Activated gamma-delta T cell treated with anti-CD3 and anti-CD28 coated beads, Interleukin-2, amount 50 U/mL, for 16 hours (primary cell): ENCODE measurements around the gene DEPP1.

Experiments used
- DNase-seq: peaks from one replicate; pipeline ENCODE4 v3.0.0-alpha.2; 2020; ENCODE audit warnings: low read depth

The DEPP1 gene

DNA sequence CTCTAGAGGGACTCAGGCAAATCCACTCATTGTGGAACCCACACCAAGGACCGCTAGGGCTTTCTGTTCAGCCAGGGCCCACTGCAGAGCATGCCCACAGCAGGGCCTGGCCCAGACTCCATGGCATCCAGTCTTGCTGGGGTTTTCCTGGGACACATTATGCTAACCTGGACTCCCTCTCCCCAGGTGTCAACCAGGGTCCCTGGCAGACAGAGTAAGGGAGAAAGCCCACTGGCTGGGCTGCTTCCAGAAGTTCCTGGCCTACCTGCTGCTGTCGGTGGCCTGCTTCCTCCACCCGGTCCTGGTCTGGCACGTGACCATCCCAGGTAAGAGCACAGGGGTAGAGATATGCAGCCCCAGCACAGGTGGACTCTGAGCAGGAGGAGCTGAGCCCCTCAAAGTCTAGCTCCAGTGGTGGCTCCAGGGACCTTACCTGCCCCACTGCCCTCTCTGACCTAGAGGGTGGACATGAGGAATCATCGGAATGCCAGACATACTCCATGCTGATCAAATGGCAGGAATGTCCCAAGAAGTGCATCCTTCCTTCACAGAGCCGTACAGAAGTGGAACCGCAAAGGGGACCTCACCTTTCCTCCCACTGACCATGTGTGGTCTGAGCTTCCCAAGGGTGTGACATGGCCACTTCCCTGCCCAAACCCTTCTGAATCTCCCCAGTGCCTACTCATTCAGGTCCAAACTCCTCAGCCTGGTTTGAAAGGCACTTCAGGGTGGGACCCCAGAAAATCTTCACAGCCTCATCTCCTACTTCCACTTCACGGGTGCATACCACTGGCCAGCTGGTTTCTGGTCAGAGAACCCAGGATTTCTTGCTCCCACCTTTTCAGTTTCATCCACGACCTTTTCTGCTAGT lies 44.9 kb downstream of the DEPP1 start:
- DNase-seq: no peak

DNA sequence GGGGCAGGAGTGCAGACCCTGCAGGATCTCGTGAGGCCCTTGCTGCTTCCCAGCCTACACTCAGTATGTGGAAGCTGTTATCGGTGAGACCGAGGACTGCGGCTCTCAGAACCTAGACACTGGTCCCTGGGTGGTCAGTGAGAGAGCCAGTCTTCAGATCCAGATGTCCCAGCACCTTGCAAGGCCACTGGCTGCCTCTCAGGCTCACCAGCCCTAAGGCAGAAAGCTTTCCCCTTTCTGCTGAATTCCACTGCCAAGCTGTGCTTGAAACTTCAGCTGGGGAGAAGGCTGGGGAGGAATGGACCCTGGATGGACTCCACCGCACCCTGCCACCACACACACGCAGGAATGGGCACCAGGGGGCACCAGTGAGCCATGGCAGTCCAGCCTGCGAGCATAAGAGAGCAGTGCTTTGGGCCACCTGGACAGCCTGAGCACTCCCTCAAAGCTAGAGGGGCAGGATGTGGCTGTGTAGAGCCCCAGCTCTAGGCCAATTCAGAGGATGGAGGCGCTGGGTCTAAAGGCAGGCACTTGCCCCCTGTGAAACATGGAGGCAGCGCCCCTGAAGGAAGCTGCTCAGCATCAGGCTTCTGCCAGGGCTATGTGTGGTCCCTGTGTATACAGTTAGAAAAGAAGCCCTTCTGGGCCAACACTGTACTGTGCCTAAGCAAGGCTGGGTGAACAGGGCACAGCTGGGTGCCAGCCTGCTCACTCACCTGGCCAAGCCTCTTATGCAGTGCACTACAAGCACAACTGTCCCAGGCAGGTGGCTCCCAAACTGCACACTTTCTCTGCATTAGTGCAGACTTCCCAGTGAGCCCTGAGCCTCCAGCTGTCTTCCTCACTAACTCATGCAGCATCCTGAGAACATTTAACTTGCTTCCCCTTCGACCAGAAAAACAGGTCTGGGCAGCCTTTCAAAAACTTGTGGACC lies 45.8 kb downstream of the DEPP1 start:
- peak; percentile 75 for DNase-seq

DNA sequence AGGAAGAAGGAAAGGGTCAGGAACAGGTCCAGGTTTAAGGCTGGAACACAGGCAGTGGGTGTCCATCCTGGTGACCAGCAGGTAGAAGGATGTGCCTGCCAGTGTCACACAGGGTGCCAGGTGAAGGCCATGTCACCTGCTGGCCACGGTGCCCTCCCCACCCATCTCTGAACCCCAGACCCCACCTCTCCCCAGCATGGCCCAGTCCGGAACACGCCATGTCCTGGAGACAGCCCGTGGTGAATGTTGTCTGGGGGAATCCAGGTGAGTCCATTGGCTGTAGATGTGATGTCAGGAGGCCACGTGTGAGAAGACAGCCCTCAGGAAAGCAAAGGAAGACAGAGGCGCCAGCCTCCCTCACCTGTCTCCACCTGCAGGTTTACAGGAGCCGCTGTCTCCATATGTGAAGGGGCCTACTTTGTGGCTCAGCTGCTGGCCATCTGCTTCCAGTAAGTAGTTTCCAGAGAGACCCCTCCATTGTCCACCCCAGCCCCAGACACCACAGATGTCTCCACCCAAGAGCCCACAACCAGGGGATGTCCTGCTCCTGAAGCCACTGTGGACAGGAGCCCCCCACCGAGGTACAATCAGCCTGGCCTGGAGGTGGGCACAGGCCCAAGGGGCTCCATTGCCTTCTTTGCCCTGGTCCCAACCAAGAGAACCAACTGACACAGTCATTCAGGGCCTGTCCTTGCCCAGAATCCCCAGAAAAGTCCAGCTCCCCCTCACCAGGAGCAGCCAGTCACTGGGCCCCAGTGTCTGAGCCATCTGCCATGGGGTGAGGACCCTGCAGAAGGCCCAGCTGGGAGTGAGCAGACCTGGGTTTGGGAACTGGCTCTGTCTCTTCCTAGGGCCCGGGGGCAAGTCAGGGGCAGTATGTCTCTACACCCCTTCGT lies 46.7 kb downstream of the DEPP1 start:
- DNase-seq: no peak

DNA sequence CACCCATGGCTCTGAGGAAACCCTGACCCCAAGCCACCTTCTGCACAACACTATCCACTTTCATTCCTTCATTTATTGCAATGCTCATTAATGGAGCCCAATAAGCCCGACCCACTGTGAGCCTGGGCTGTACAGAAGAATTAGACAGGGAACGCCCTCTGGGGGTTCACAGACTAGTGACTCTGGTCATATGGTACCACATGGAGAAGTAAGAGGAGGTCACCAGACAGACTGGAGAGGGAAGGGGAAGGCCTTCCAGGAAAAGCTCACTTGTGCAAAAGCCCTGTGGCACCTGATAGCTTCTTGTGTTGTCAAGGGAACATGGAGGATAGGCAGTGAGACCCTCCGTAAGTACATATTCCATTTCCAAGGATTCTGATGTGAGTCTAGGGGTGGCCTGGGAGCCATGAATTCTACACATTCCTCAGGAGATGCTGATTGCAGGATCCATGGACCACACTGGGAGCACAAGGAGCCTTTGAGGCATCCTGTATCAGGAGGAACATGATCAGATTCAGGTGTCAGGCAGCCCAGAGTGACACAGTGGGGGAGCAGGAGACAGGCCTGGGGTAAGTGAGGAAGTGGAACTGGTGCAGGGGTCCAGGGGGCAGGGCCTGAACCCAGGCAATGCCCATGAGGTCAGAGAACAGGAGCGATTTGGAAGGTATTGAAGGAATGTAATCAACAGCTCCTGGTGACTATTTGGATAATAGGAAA lies 47.5 kb downstream of the DEPP1 start:
- no peak for DNase-seq

DNA sequence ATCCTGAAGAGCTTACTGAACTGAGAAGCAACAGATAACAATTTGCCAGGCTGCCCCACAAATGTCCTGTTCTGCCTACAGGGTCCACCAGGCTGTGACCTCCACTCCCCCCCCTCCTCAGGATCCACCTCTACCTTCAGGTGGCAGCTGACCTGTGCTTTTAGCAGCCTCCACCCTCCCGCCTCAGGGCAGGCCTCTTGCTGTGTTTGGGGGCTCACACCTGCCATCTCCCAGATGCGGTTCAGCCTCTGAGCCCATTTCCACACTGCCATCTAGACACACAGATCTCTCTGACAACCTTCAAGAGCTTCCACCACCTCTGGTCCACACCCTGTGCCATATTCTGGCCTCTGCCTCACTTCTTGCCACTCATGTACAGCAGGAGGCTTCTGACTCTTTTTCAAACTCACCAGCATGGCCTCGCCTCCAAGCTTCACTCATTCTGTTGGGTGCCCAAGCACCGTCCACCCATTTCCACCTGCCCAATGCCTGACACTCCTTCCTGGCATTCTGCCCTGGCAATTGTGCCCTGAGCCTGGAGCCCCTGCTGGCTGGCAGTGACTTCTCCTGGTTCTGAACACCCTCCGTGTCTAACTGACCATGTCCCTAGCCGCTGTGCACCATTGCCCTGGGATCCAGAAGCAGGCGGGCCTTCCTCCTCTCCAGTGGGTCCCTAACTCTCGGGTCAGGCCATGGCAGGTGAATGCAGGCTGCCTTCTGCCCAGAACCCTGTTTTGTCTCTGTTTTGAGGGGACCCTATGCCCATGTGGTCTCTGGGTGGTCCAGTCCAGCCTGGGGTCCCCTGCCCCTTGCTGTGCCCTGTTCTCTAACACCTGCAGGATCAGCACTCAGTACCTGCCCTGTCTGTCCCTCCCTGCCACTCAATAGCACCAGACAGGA lies 49.0 kb downstream of the DEPP1 start:
- no peak for DNase-seq

DNA sequence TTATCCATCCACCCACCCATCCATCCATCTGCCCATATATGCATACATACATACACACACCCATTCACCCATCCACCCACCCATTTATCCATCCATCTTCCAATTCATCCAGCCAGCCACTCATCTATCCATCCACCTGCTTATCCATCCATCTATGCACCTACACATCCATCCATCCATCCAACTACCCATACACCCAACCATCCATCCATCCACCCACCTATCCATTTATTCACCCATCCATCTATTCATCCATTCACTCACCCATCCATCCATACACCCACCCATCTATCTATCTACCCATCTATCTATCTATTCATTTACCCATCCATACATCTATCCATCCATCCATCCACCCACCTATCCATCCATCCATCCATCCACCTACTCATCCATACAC lies 50.1 kb downstream of the DEPP1 start:
- no peak for DNase-seq

DNA sequence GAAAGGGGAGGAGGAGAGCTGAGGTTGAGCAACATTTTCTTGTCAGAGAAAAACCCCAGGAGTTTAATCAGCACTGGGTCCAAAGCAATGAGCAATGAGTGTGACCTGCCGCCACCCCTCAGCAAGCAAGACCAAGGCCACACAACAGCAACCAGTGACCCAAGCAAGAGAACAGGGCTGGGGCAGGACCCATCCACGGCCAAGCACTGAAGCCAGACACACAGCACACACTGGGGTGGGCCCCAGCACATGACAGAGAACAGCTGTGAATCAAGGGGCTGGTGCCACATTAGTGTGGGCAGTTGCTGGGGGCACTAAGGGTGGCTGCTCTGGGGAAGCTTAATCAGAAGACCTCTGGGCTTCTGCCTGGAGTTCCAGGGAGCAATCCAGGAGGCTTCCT lies 51.3 kb downstream of the DEPP1 start:
- DNase-seq: no peak

DNA sequence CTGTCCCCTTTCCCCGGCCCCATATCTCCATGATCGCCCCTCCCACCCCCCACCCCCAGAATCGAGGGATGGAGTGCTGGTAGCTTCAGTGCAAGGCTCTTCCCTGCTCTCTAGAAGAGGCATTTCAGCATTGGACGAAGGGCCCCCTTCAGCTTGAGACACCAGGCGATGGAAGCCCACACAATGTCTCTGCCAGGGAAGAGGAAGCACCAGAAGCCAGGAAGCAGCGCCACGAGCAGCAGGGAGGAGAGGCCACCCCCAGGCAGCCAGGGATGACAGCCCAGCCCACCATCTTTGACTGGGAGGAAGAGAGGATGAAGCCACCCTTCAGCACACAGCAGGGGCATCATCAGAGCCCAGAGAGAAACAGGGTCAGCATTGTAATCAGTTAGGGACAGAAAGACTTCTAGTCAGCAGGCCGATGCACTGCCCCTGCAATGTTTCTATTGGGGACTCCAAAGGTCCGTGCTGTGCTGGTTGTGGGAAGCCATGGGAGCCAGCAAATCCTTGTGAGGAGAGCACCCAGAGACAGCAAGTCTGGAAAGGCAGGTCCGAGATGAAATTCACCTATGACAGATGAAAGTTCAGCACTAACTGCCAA lies 51.8 kb downstream of the DEPP1 start:
- DNase-seq: no peak
